ENCODE measurements around the gene UBE2E3.

Gene UBE2E3

DNA sequence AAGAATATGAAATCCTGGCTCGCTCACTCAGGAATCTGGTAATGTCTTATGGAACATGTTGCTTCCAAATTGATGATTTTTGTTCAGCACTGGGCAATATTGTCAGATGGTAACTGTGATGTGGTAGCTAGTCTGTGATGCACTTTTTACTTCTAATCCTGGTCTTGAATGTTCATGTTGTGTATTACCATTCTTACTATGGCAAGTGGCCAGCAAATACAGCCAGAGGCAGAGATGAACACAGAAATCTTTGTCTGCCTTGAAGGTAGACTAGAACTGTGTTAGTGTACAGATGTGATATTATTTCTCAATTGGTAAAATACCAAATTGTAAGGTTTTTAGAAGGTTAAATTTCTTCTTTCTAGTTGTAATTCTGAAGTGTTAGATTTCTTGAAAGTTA lies 83.3 kb downstream of the UBE2E3 start:
- H3K9me2 ChIP-seq (ENCODE audit: low read depth, low read length) = no peaks in the 10 kb centered on the region

DNA sequence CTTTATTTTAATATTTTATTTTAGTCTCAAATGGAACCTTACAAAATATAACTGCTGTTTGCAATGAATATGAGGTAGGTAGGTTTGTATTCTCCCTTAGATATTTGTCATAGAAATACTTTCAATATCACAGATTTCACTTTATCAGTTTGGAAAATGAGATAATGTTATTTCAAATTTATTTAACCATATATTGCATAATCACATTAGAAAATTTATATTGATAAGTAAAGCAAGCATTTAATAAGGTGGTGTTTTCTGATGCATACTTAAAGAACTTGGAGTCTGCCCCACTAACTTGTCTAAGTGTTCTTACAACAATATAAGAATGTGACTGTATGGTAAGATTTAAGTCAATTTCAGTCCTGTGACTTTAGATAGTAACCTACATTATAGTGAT lies 85.1 kb downstream of the UBE2E3 start:
- no peaks in the 10 kb centered on the region for H3F3A ChIP-seq (ENCODE audit: insufficient read depth, low read length)
- no peak for TF ChIP-seq EZH2 (IDR thresholded peaks at IDR 0.05; ENCODE audit: borderline replicate concordance, low read length)
- TF ChIP-seq, protein P1, sequence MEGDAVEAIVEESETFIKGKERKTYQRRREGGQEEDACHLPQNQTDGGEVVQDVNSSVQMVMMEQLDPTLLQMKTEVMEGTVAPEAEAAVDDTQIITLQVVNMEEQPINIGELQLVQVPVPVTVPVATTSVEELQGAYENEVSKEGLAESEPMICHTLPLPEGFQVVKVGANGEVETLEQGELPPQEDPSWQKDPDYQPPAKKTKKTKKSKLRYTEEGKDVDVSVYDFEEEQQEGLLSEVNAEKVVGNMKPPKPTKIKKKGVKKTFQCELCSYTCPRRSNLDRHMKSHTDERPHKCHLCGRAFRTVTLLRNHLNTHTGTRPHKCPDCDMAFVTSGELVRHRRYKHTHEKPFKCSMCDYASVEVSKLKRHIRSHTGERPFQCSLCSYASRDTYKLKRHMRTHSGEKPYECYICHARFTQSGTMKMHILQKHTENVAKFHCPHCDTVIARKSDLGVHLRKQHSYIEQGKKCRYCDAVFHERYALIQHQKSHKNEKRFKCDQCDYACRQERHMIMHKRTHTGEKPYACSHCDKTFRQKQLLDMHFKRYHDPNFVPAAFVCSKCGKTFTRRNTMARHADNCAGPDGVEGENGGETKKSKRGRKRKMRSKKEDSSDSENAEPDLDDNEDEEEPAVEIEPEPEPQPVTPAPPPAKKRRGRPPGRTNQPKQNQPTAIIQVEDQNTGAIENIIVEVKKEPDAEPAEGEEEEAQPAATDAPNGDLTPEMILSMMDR (IDR thresholded peaks at IDR 0.05; ENCODE audit: low read length) = no peak
- no peaks in the 10 kb centered on the region for H4K20me1 ChIP-seq (ENCODE audit: insufficient read depth, low read length)
- H3K9me2 ChIP-seq (ENCODE audit: low read depth, low read length) = no peaks in the 10 kb centered on the region
- no peak overlapping the region for H3K4me2 ChIP-seq (ENCODE audit: low read length)
- no peaks in the 10 kb centered on the region for H3K4me1 ChIP-seq (ENCODE audit: insufficient read depth, low read length, severe bottlenecking)
- H3K9ac ChIP-seq (ENCODE audit: low read length) = no peak overlapping the region
- no peak overlapping the region for H3K27ac ChIP-seq (ENCODE audit: low read depth, low read length, poor library complexity, severe bottlenecking)
- no peaks in the 10 kb centered on the region for H3K9me3 ChIP-seq (ENCODE audit: low read length)
- H3K27me3 ChIP-seq (ENCODE audit: insufficient read depth, low read length) = no peaks in the 10 kb centered on the region
- no peak overlapping the region for H2AFZ ChIP-seq (ENCODE audit: low read length)
- H3K79me2 ChIP-seq (ENCODE audit: insufficient read depth, low read length) = no peaks in the 10 kb centered on the region
- H3K4me3 ChIP-seq (ENCODE audit: low read depth, low read length, poor library complexity, severe bottlenecking) = no peak overlapping the region
- peaks cover 5% of the 10 kb centered on the region; the same call in 1 of the 2 replicates for H3K36me3 ChIP-seq (ENCODE audit: insufficient read depth, low read length)

More for the DNA sequence above, 83.3 kb downstream of the UBE2E3 start:
- Histone ChIP-seq H3K4me1 (ENCODE audit: insufficient read depth, low read length, severe bottlenecking) (no peaks in the 10 kb centered on the region), H4K20me1 (ENCODE audit: insufficient read depth, low read length) (no peaks in the 10 kb centered on the region), H3K9ac (ENCODE audit: low read length) (no peak overlapping the region), H3K27ac (ENCODE audit: low read depth, low read length, poor library complexity, severe bottlenecking) (no peak overlapping the region), H3K4me2 (ENCODE audit: low read length) (no peak overlapping the region), H3K4me3 (ENCODE audit: low read depth, low read length, poor library complexity, severe bottlenecking) (no peak overlapping the region), H3K36me3 (ENCODE audit: insufficient read depth, low read length) (peaks cover 5% of the 10 kb centered on the region; the same call in 1 of the 2 replicates), H3F3A (ENCODE audit: insufficient read depth, low read length) (no peaks in the 10 kb centered on the region), H3K9me3 (ENCODE audit: low read length) (no peaks in the 10 kb centered on the region), H3K79me2 (ENCODE audit: insufficient read depth, low read length) (no peaks in the 10 kb centered on the region), H2AFZ (ENCODE audit: low read length) (no peak overlapping the region), H3K27me3 (ENCODE audit: insufficient read depth, low read length) (no peaks in the 10 kb centered on the region)
- TF ChIP-seq, protein P1 (IDR thresholded peaks at IDR 0.05; ENCODE audit: low read length) = no peak
- TF ChIP-seq EZH2 (IDR thresholded peaks at IDR 0.05; ENCODE audit: borderline replicate concordance, low read length) = no peak

DNA sequence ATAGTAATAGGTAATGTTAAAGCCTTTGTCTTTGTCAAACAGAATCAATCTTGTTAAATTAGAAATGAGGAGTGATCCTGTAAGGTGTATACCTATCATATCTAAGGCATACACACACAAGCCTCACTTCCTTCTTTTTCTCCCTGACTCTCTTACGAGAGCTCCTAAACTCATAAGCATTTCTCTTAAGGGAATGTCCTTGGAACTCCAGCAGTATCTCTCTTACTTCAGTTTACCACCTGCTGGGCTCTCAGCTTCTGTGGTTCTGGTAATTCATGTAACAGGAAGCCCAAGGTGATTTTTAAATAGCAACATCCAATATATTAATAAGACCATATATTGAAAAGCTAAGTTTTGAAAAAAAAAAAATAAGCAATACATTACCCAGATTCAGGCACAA lies 85.9 kb downstream of the UBE2E3 start:
- H3K36me3 ChIP-seq (ENCODE audit: insufficient read depth, low read length) = peaks cover 5% of the 10 kb centered on the region; the same call in 1 of the 2 replicates
- no peak overlapping the region for H3K27ac ChIP-seq (ENCODE audit: low read depth, low read length, poor library complexity, severe bottlenecking)
- no peaks in the 10 kb centered on the region for H3F3A ChIP-seq (ENCODE audit: insufficient read depth, low read length)
- no peak overlapping the region for H3K9ac ChIP-seq (ENCODE audit: low read length)
- no peaks in the 10 kb centered on the region for H3K79me2 ChIP-seq (ENCODE audit: insufficient read depth, low read length)
- no peaks in the 10 kb centered on the region for H3K9me2 ChIP-seq (ENCODE audit: low read depth, low read length)
- no peaks in the 10 kb centered on the region for H3K27me3 ChIP-seq (ENCODE audit: insufficient read depth, low read length)
- H3K4me3 ChIP-seq (ENCODE audit: low read depth, low read length, poor library complexity, severe bottlenecking) = no peak overlapping the region
- no peak for TF ChIP-seq EZH2 (IDR thresholded peaks at IDR 0.05; ENCODE audit: borderline replicate concordance, low read length)
- TF ChIP-seq, protein P1 (IDR thresholded peaks at IDR 0.05; ENCODE audit: low read length) = no peak
- no peaks in the 10 kb centered on the region for H3K9me3 ChIP-seq (ENCODE audit: low read length)
- H3K4me1 ChIP-seq (ENCODE audit: insufficient read depth, low read length, severe bottlenecking) = no peaks in the 10 kb centered on the region
- H2AFZ ChIP-seq (ENCODE audit: low read length) = no peak overlapping the region
- H3K4me2 ChIP-seq (ENCODE audit: low read length) = no peak overlapping the region
- no peaks in the 10 kb centered on the region for H4K20me1 ChIP-seq (ENCODE audit: insufficient read depth, low read length)
